Panc1 (cell line): ENCODE data around the gene TBC1D3I. TPM values are rescaled to one million over a fixed set of nuclear protein-coding genes. Genes with fewer than 3 reads are reported as not detected.
"Not testable (repeated sequence)": the region's sequence is repeated elsewhere in the genome, so short reads cannot be mapped to it uniquely, and the experiment has no call there.

Experiments used
- ATAC-seq: fragments of 200-7000 bp; cut with Tn5 transposase; 2 replicates; pipeline ENCODE4 v1.9.1; 2020; ENCODE audit warnings: mild to moderate bottlenecking, moderate library complexity
- BruUV-seq: library from RNA; stranded (reverse); fragments of 400-500 nt; replicated peaks from 2 replicates; lab custom pipeline; 2021; lab: Mats Ljungman, UMichigan
- CTCF ChIA-PET: fragments of 300-600 bp; sonication (Branson Sonifier 250); formaldehyde crosslinking; loops from one replicate; lab custom pipeline; 2022; ENCODE audit warnings: antibody characterized with exemption; lab: Charles Lee
- POLR2A ChIA-PET: fragments of 300-600 bp; sonication (Branson Sonifier 250); formaldehyde crosslinking; loops from one replicate; lab custom pipeline; 2022; ENCODE audit warnings: antibody characterized with exemption; lab: Charles Lee
- DNase-seq: peaks from one replicate; pipeline ENCODE4 v3.0.0-alpha.2; 2010; ENCODE audit warnings: low read depth, low spot score
- H3K27ac ChIP-seq: 2 replicates; pipeline ENCODE4 v1.5.1; 2011; ENCODE audit warnings: mild to moderate bottlenecking, low read length, inconsistent platforms
- H3K27me3 ChIP-seq: fragments of 200-500 bp; sonication (Bioruptor generic); 2 replicates; pipeline ENCODE4 v1.6.0; 2014; ENCODE audit warnings: low read length, inconsistent platforms; ENCODE audit not compliant: control insufficient read depth, insufficient read depth
- H3K36me3 ChIP-seq: fragments of 200-500 bp; sonication (Bioruptor generic); 2 replicates; pipeline ENCODE4 v1.5.1; 2014; ENCODE audit warnings: inconsistent platforms, mild to moderate bottlenecking, low read length, moderate library complexity; ENCODE audit not compliant: control insufficient read depth, insufficient read depth
- H3K4me1 ChIP-seq: 2 replicates; pipeline ENCODE4 v1.5.1; 2011; ENCODE audit warnings: inconsistent platforms, mild to moderate bottlenecking, low read length, moderate library complexity; ENCODE audit not compliant: control insufficient read depth, insufficient read depth
- H3K4me3 ChIP-seq, 2 experiments: 2 replicates each; pipeline ENCODE4 v1.5.1; 2011 to 2012; ENCODE audit warnings: low read depth in 2 of 2, low read length in 2 of 2, mild to moderate bottlenecking in 2 of 2, inconsistent platforms in 1 of 2, moderate library complexity in 1 of 2
- H3K9me3 ChIP-seq: fragments of 200-500 bp; sonication (Bioruptor generic); 2 replicates; pipeline ENCODE4 v1.5.1; 2014; ENCODE audit warnings: low read depth, mild to moderate bottlenecking, inconsistent platforms, low read length, moderate library complexity; ENCODE audit not compliant: control insufficient read depth, insufficient read depth
- CTCF ChIP-seq: fragments of 450-650 bp; IDR thresholded peaks from 2 replicates; pipeline ENCODE4 v1.5.1; 2017; ENCODE audit warnings: mild to moderate bottlenecking
- in situ Hi-C: cut with HindIII; loops from 2 replicates; pipeline ENCODE4 v1.10.0; 2016; ENCODE audit warnings: low sequenced_read_pairs, low pct_unique_long_range_greater_than_20kb
- intact Hi-C: fragments of 100-400 bp; cut with micrococcal nuclease; formaldehyde crosslinking; loops from one replicate; pipeline ENCODE4 v1.10.0; 2022; ENCODE audit not compliant: unreplicated experiment
- total RNA-seq: library from RNA; stranded (reverse); gene quantifications from one replicate; pipeline ENCODE4 v1.2.1, GENCODE V29; 2021; ENCODE audit not compliant: unreplicated experiment

TBC1D3I gene
- total RNA-seq, 1 experiment from 2014 or later: 0.54 TPM

GRCh38 chr17:36229644-36230043 lies 34.7 kb downstream of the TBC1D3I start:
- H3K4me1 ChIP-seq, H3K9me3 ChIP-seq, POLR2A ChIA-PET, DNase-seq, H3K36me3 ChIP-seq, in situ Hi-C loops, H3K27ac ChIP-seq, intact Hi-C loops, H3K4me3 ChIP-seq, BruUV-seq, ATAC-seq, H3K27me3 ChIP-seq, CTCF ChIA-PET: not testable (repeated sequence)
- TF ChIP-seq CTCF: peak; percentile 9; the same call in 1 of the 2 replicates

- in situ Hi-C loops, H3K9me3 ChIP-seq, ATAC-seq, H3K27ac ChIP-seq, intact Hi-C loops, POLR2A ChIA-PET, BruUV-seq, CTCF ChIA-PET, H3K36me3 ChIP-seq, H3K4me1 ChIP-seq, DNase-seq, H3K27me3 ChIP-seq, H3K4me3 ChIP-seq: not testable (repeated sequence)
These were observed 41.4 kb downstream of the TBC1D3I start for GRCh38 chr17:36222967-36223366.

- intact Hi-C loops, DNase-seq, in situ Hi-C loops, H3K9me3 ChIP-seq, ATAC-seq, H3K4me3 ChIP-seq, POLR2A ChIA-PET, H3K27ac ChIP-seq, H3K27me3 ChIP-seq, H3K4me1 ChIP-seq, H3K36me3 ChIP-seq, CTCF ChIA-PET, BruUV-seq: not testable (repeated sequence)
These were observed 42.7 kb downstream of the TBC1D3I start for GRCh38 chr17:36221581-36222100.

- H3K9me3 ChIP-seq, H3K27me3 ChIP-seq, H3K27ac ChIP-seq, BruUV-seq, CTCF ChIA-PET, ATAC-seq, in situ Hi-C loops, H3K4me1 ChIP-seq, DNase-seq, H3K4me3 ChIP-seq, H3K36me3 ChIP-seq, POLR2A ChIA-PET, intact Hi-C loops: not testable (repeated sequence)
These were observed 43.4 kb downstream of the TBC1D3I start for GRCh38 chr17:36220737-36221580.

GRCh38 chr17:36219556-36219955 lies 44.8 kb downstream of the TBC1D3I start:
- H3K36me3 ChIP-seq, BruUV-seq, CTCF ChIA-PET, H3K27ac ChIP-seq, ATAC-seq, H3K4me3 ChIP-seq, H3K4me1 ChIP-seq, DNase-seq, POLR2A ChIA-PET, intact Hi-C loops, H3K27me3 ChIP-seq, in situ Hi-C loops, H3K9me3 ChIP-seq: not testable (repeated sequence)

GRCh38 chr17:36215406-36216308 lies 48.7 kb downstream of the TBC1D3I start:
- H3K4me1 ChIP-seq, H3K36me3 ChIP-seq, DNase-seq, ATAC-seq, H3K27me3 ChIP-seq, POLR2A ChIA-PET, intact Hi-C loops, BruUV-seq, CTCF ChIA-PET, H3K9me3 ChIP-seq, H3K27ac ChIP-seq, in situ Hi-C loops, H3K4me3 ChIP-seq: not testable (repeated sequence)
